Adrenal gland (tissue), 5 donors: ENCODE measurements around the gene WNT2B.

Source experiments
- POLR2A ChIP-seq, 2 donors: fragments of 450-650 bp; IDR thresholded peaks; one replicate each; pipeline ENCODE4 v1.6.1; 2017; ENCODE audit warnings: antibody characterized with exemption in 2 of 2, mild to moderate bottlenecking in 2 of 2, moderate library complexity in 1 of 2
- TF ChIP-seq, protein P1 (sequence below), 6 experiments: fragments of 450-650 bp in 4 of 6; fragments of 200-600 bp in 2 of 6; sonication (generic) in 1 of 6; IDR thresholded peaks; 1 replicate in 5 of 6; 2 replicates in 1 of 6; pipeline versions ENCODE4 v1.5.1 to v1.8.0; 2016 to 2021; ENCODE audit warnings: antibody characterized with exemption in 6 of 6, mild to moderate bottlenecking in 2 of 6, moderate library complexity in 1 of 6
- donor health status: DM: no; HTN: no; CAD: no.

DNA sequence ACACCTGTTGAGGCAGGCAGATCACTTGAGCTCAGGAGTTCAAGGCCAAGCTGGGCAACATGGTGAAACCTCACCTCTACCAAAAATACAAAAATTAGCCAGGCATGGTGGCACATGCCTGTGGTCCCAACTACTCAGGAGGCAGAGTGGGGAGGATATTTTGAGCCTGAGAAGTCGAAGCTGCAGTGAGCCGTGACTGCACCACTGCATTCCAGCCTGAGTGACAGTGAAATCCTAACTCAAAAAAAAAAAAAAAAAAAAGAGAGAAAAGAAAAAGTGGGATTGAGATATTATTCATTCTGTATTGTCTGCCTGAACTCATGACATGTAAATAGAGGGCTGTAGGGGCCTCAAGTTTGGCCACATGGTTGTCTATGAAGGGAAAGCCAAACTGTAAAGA lies 37.3 kb downstream of the WNT2B start:
- TF ChIP-seq, protein P1, sequence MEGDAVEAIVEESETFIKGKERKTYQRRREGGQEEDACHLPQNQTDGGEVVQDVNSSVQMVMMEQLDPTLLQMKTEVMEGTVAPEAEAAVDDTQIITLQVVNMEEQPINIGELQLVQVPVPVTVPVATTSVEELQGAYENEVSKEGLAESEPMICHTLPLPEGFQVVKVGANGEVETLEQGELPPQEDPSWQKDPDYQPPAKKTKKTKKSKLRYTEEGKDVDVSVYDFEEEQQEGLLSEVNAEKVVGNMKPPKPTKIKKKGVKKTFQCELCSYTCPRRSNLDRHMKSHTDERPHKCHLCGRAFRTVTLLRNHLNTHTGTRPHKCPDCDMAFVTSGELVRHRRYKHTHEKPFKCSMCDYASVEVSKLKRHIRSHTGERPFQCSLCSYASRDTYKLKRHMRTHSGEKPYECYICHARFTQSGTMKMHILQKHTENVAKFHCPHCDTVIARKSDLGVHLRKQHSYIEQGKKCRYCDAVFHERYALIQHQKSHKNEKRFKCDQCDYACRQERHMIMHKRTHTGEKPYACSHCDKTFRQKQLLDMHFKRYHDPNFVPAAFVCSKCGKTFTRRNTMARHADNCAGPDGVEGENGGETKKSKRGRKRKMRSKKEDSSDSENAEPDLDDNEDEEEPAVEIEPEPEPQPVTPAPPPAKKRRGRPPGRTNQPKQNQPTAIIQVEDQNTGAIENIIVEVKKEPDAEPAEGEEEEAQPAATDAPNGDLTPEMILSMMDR (IDR thresholded peaks at IDR 0.05): no peak
- no peak for TF ChIP-seq POLR2A (IDR thresholded peaks at IDR 0.05)
